ENCODE data around the gene SKA2. TPM values are rescaled to one million over a fixed set of nuclear protein-coding genes. Genes with fewer than 3 reads are reported as not detected.
A peak's percentile ranks its signal among the peaks of the same experiment; 100 is the strongest.

SKA2 gene
- total RNA-seq, 1 donor from 2014 or later: 16.9 TPM

- no peak for TF ChIP-seq CTCF (IDR thresholded peaks at IDR 0.05)
- Mint-ChIP-seq H3K36me3 (ENCODE audit: low read depth) (no peaks in the 10 kb centered on the region), H3K27me3 (no peaks in the 10 kb centered on the region), H3K4me1 (peaks cover 14% of the 10 kb centered on the region), H3K27ac (no peak overlapping the region), H3K4me3 (no peak overlapping the region), H3K9me3 (no peaks in the 10 kb centered on the region)
- intact Hi-C loops (cut with micrococcal nuclease): loop anchor here (2.0 to 10.0 kb wide), 4 partner anchors 66 to 936 kb away; partner anchors contain the start of genes GDPD1 and MKS1
- CTCF ChIA-PET: no interaction called here
- POLR2A ChIA-PET: interaction anchor here (1.2 to 2.1 kb wide), 4 partner anchors 13 to 816 kb away, joined by 4 to 18 read pairs (median 9); partner anchors contain the start of gene TRIM37
- ATAC-seq (ENCODE audit: low read depth) (no peak), DNase-seq (peak; percentile 22)
Measured at GRCh38 chr17:59154292-59154720, 680 bp downstream of the SKA2 start.

- intact Hi-C loops (cut with micrococcal nuclease): loop anchor here (10.0 kb wide), 1 partner anchor 818 kb away; no protein-coding TSS in a partner anchor
- no peak for TF ChIP-seq CTCF (IDR thresholded peaks at IDR 0.05)
- H3K4me1 Mint-ChIP-seq: peaks cover 14% of the 10 kb centered on the region
- DNase-seq (no peak), ATAC-seq (ENCODE audit: low read depth) (no peak)
- no peaks in the 10 kb centered on the region for H3K9me3 Mint-ChIP-seq
- H3K27ac Mint-ChIP-seq: no peak overlapping the region
- no peak overlapping the region for H3K4me3 Mint-ChIP-seq
- POLR2A ChIA-PET: no interaction called here
- CTCF ChIA-PET: no interaction called here
- no peaks in the 10 kb centered on the region for H3K27me3 Mint-ChIP-seq
- H3K36me3 Mint-ChIP-seq (ENCODE audit: low read depth): no peaks in the 10 kb centered on the region
Measured at GRCh38 chr17:59152925-59153324, 2.1 kb downstream of the SKA2 start.

GRCh38 chr17:59151591-59151990, 3.4 kb downstream of the SKA2 start:
- TF ChIP-seq CTCF (IDR thresholded peaks at IDR 0.05): no peak
- Mint-ChIP-seq H3K9me3 (no peaks in the 10 kb centered on the region), H3K27me3 (no peaks in the 10 kb centered on the region), H3K36me3 (ENCODE audit: low read depth) (no peaks in the 10 kb centered on the region), H3K4me3 (no peak overlapping the region), H3K4me1 (peaks cover 14% of the 10 kb centered on the region), H3K27ac (no peak overlapping the region)
- intact Hi-C loops (cut with micrococcal nuclease): loop anchor here (10.0 kb wide), 1 partner anchor 817 kb away; no protein-coding TSS in a partner anchor
- CTCF ChIA-PET: interaction anchor here (0.6 kb wide), 1 partner anchor 11 kb away, joined by 3 read pairs; no protein-coding TSS in a partner anchor
- ATAC-seq (ENCODE audit: low read depth) (no peak), DNase-seq (no peak)
- POLR2A ChIA-PET: no interaction called here

- TF ChIP-seq CTCF (IDR thresholded peaks at IDR 0.05): no peak
- no peak for DNase-seq
- H3K9me3 Mint-ChIP-seq: no peaks in the 10 kb centered on the region
- no peaks in the 10 kb centered on the region for H3K27me3 Mint-ChIP-seq
- CTCF ChIA-PET: interaction anchor here (0.6 kb wide), 1 partner anchor 10 kb away, joined by 3 read pairs; no protein-coding TSS in a partner anchor
- H3K4me1 Mint-ChIP-seq: peaks cover 14% of the 10 kb centered on the region
- intact Hi-C loops (cut with micrococcal nuclease): loop anchor here (10.0 kb wide), 1 partner anchor 816 kb away; no protein-coding TSS in a partner anchor
- POLR2A ChIA-PET: no interaction called here
- ATAC-seq (ENCODE audit: low read depth): no peak
- no peaks in the 10 kb centered on the region for H3K36me3 Mint-ChIP-seq (ENCODE audit: low read depth)
- no peak overlapping the region for H3K27ac Mint-ChIP-seq
- no peak overlapping the region for H3K4me3 Mint-ChIP-seq
Measured at GRCh38 chr17:59151006-59151405, 4.0 kb downstream of the SKA2 start.

GRCh38 chr17:59149841-59150511, 5.0 kb downstream of the SKA2 start:
- H3K27me3 Mint-ChIP-seq: no peaks in the 10 kb centered on the region
- H3K9me3 Mint-ChIP-seq: no peaks in the 10 kb centered on the region
- peaks cover 14% of the 10 kb centered on the region for H3K4me1 Mint-ChIP-seq
- TF ChIP-seq CTCF (IDR thresholded peaks at IDR 0.05): no peak
- ChIA-PET CTCF (no interaction called here), POLR2A (no interaction called here)
- peaks cover 1% of the 10 kb centered on the region for H3K36me3 Mint-ChIP-seq (ENCODE audit: low read depth)
- intact Hi-C loops (cut with micrococcal nuclease): loop anchor here (10.0 kb wide), 1 partner anchor 815 kb away; no protein-coding TSS in a partner anchor
- no peak overlapping the region for H3K27ac Mint-ChIP-seq
- H3K4me3 Mint-ChIP-seq: no peak overlapping the region
- no peak for ATAC-seq (ENCODE audit: low read depth)
- no peak for DNase-seq

All from activated B cell treated with CpG ODN at 0.5 μM for 24 hours (primary cell).